Fibroblast of villous mesenchyme (primary cell): Measurements from ENCODE around the gene CDV3. TPM values are rescaled to one million over a fixed set of nuclear protein-coding genes. Genes with fewer than 3 reads are reported as not detected.
"Not testable (repeated sequence)": the region's sequence is repeated elsewhere in the genome, so short reads cannot be mapped to it uniquely, and the experiment has no call there.

Experiments
- DNase-seq: peaks from one replicate; pipeline ENCODE4 v3.0.0-alpha.2; 2010; ENCODE audit warnings: low read depth
- H3K4me3 ChIP-seq: 2 replicates; pipeline ENCODE4 v1.5.1; 2011; ENCODE audit warnings: low read depth, mild to moderate bottlenecking, low read length
- total RNA-seq: library from RNA; depleted of rRNA; stranded (reverse); fragments of >200 nt; gene quantifications from 2 replicates; pipeline ENCODE4 v1.2.3, GENCODE V29; 2012
- TF ChIP-seq, protein P1 (sequence below): IDR thresholded peaks from 2 replicates; pipeline ENCODE4 v1.5.1; 2012; ENCODE audit warnings: low read depth, mild to moderate bottlenecking, low read length; ENCODE audit not compliant: insufficient read depth

CDV3 gene
- total RNA-seq, 1 donor, result 277 TPM

DNA sequence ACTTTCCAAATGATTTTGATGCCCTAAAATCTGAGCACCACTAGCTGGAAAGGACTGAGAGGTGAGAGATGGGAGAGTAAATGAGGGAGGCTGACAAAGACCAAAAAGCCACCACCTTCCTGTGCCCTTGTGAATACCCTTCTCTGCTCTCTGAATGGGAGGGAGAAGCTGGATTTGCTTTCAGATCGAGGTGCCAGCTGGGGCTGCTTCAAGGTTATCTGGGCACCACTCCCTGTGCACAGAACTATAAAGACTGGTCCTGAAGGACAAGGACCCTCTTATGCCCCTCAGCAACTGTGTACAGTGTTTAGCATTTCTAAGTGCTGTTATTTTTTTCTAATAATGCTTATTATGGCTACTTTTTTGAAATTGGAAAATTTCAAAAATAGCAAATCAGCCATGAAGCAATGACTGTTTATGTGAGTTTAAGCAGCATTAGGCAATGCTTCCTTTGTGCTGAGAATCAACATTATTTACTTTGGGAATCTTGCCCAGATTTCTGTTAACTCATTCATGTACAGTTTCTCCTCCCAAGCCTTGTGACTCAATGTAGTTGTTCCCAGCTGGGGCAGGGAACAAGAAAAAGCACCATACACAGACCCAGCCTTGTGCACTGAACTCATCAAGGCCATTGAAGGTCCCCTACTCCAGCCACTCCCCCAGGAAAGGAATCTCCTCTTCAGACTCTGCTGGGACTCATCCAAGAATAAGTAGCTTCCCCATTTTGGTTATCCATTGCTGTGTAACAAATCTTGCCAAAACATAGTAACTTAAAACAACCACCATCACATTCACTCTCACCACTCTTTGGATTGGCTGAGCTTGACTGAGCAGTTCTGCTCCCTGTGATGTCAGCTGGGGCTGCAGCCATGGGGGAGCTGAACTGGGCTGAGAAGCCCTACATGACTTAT, 37.3 kb upstream of the CDV3 start:
- TF ChIP-seq, protein P1, sequence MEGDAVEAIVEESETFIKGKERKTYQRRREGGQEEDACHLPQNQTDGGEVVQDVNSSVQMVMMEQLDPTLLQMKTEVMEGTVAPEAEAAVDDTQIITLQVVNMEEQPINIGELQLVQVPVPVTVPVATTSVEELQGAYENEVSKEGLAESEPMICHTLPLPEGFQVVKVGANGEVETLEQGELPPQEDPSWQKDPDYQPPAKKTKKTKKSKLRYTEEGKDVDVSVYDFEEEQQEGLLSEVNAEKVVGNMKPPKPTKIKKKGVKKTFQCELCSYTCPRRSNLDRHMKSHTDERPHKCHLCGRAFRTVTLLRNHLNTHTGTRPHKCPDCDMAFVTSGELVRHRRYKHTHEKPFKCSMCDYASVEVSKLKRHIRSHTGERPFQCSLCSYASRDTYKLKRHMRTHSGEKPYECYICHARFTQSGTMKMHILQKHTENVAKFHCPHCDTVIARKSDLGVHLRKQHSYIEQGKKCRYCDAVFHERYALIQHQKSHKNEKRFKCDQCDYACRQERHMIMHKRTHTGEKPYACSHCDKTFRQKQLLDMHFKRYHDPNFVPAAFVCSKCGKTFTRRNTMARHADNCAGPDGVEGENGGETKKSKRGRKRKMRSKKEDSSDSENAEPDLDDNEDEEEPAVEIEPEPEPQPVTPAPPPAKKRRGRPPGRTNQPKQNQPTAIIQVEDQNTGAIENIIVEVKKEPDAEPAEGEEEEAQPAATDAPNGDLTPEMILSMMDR, result no peak
- peak overlapping the region; percentile 6 for H3K4me3 ChIP-seq
- peak; percentile 96 for DNase-seq

DNA sequence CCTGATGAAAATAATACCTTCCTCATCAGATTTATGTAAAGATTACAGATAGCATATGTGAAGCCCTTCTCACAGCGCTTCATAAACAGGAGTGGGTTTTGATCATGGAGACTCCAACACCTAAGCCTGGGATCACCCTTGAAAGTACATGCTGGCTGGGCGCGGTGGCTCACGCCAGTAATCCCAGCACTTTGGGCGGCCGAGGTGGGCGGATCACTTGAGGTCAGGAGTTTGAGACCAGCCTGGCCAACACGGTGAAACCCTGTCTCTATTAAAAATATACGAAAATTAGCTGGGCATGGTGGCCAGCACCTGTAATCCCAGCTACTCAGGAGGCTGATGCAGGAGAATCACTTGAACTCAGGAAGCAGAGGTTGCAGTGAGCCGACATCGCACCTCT, 36.4 kb upstream of the CDV3 start:
- not testable (repeated sequence) for DNase-seq, H3K4me3 ChIP-seq

DNA sequence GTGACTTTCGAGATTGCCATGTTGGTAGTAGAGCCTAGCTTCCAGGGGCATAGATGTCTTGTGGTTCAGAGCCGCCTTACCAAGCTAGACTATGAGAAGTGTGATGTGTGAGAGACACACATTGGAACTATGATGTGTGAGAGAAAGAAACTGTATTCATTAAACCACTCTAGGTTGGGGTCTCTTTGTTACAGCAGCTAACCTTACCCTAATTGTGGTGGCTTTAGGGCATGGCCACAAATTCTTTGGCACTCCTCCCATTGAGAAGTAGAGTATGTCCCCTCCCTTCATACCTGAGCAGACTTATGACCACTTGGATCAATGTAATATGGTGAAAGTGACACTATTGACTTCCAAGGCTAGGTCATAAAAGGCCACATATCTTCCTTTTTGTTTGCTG, 35.3 kb upstream of the CDV3 start:
- DNase-seq, result no peak
- TF ChIP-seq, protein P1, result no peak
- no peak overlapping the region for H3K4me3 ChIP-seq

DNA sequence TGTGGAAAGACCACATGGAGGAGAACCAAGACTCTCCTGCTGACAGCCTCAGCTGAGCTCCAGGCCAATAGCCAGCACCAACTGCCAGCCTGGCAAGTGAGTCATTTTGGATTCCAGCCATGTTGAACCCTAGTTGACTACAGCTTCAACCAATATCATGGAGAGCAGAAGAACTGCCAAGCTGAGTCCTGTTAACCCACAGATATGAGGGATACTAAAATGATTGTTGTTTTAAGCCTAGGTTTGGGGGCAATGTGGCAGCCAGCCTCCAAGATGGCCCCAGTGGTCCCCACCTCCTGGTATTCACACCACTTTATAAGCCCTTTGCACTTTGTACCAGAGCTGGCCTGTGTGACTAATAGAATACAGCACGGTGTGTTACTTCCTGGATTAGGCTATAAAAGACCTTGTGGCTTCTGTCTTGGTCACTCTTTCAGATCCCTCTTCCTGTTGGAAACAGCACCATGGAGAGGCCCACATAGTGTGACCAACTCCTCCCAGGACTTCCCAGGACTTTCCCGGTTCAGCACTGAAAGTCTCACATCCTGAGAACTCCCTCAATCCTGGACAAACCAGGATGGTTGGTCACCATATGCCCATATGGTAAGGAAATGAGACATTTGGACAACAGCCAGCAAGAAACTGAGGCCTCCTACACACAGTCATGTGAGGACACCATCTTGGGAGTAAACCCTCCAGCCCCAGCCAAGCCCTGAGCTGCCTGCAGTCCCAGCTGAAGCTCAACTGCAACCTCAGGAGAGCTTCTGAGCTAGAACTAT, 32.4 kb upstream of the CDV3 start:
- DNase-seq, result peak; percentile 41
- TF ChIP-seq, protein P1, result no peak
- no peak overlapping the region for H3K4me3 ChIP-seq

DNA sequence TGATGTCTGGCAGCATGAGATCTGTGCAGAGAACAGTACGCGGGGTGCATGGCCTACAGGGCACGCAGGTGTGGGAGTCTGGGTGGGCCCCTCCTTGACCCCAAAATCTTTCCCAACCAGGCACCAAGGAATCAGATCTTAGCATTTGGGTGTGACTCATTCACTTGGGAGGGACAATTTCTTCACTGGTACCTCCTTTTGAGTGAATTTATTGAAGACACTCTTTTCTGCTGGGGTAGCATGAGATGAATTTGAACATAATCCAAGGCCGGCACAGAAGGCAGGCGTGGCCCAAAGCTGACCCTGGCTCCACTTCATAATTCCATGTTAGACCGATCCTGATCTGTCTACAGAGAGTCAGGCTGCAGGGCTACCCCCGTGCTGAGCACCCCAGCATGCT, 30.6 kb upstream of the CDV3 start:
- DNase-seq, result no peak
- TF ChIP-seq, protein P1, result no peak
- H3K4me3 ChIP-seq, result no peak overlapping the region

DNA sequence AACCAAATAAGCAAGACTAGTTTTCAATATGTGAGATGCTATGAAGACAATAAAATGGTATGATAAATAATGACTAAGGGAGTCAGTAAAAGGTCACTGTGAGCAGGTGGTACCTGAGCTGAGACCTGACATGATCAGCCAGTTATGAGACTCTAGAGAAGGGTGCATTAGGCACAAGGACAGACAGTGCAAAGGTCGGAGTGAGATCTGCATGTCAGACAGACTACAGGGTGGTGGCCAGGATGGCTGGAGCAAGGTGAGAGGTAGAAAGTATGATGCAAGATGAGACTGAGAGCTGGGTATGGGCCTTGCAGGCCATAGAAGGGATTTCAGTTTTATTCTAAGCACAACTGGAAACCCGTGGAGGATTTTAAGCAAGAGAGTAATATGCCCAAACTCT, 28.5 kb upstream of the CDV3 start:
- not testable (repeated sequence) for DNase-seq, H3K4me3 ChIP-seq

DNA sequence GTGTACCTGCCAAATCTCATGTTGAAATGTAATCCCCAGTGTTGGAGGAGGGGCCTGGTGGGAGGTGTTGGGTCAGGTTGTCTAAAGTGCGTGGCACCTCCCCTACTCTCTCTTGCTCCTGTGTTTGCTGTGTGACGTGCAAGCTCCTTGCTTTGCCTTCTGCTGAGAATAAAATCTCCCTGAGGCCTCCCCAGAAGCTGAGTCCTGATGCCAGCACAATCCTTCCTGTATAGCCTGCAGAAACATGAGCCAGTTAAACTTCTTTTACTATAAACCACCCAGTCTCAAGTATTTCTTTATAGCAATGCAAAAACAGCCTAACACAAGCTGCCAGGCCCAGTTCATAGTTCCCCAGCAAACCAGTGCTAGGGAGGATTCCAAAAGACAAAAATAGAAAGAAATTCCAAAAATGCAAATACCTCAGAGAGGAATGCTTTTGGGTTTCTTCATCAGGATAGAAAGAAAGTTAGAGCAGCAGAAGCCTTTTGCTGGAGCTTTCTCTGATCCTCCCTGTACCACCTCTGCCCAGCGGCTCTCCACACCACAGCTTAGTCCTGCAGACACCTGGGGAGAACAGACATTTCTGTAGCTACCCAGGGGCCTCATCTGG, 25.9 kb upstream of the CDV3 start:
- TF ChIP-seq, protein P1, result no peak
- peak; percentile 76 for DNase-seq
- H3K4me3 ChIP-seq, result no peak overlapping the region
